NCI-H1930 (cell line): ENCODE measurements around the gene LHFPL2.

ENCODE experiments used
- DNase-seq, 2 experiments: peaks; one replicate each; lab custom pipeline; 2025; lab: John Stamatoyannopoulos, UW

LHFPL2 gene

DNA sequence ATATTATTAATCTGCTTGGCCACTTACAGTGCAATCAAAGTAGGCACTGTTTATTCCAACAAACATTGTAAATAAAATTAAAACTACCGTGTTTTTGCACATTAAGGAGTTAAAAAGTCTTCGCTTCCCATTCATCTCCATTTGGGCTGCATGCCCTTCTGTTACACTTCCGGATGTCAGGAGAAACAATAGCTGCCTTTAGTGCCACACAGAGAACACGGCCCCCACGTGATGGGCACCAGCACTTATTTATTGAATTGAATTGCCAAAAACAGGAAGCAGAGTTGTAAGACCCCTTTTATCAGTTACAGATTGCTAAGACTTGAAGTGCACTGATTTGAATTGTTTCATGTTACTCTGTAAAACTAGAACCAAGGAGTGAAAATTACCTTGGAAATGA, 80.4 kb downstream of the LHFPL2 start:
- no peak for DNase-seq

DNA sequence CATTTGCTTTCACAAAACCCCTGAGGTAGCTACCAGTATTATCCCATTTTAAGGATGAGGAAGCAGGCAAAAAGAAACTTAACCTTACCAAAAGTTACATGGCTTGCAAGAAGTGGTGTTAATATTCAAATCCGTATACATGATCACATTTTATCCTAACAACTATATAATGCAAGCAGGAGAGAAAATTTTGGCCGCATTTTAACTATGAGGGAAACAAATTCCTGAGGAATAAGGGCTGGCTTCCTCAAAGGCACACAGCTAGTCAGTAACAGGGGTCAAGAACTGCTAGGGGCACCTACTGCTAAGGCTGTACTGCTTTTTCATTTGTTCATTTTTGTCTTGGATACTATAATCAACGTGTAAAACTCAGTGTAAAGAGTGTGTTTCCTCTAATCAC, 81.0 kb downstream of the LHFPL2 start:
- no peak for DNase-seq

DNA sequence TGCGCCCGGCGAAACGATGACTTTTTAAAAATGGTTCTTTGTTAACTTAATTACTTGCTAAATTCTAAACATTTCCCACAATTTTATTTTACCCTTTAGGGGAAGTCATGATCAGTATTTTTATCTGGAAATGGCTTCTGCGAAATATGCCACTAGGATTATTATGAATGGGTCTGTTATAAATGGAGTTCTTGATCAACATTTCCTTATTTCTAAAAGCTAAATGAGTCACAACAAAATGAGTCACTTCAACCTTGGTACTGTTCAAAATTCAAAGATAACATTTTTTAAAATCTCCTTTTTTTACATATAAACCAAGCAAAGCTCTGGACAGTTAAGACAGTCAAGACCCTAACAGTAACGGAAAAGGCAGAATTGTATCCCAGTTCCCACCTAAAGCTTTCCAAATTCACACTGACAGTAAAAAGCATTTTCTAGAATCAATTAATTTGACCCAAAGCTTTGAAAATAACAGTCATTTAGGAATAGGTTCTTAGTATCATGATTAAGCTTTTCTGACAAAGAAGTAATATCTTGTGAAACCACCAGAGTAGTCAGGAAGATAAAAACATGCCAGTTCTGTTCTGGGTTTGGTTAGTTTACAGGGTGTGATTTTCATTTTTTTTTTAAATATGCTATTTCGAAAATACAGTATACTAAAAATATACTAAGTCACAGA, 81.7 kb downstream of the LHFPL2 start:
- DNase-seq, result no peak

DNA sequence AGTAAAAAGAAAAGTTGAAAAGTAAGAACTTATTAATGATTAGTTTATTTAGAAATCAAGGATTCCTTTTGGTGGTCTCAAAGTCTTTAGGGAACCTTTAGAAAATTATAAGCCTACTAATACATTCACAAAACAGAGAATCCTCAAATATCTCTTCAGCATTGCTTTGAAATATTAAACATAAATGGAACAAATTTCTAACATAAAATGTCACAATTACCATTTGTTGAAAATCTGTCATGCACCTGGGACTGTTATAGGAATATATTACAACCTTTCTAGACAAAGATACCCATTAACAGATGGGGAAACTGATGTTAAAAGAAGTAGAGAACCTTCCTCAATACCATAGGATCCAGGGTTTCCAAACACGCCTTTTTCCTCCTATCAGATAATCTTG, 83.2 kb downstream of the LHFPL2 start:
- no peak for DNase-seq

DNA sequence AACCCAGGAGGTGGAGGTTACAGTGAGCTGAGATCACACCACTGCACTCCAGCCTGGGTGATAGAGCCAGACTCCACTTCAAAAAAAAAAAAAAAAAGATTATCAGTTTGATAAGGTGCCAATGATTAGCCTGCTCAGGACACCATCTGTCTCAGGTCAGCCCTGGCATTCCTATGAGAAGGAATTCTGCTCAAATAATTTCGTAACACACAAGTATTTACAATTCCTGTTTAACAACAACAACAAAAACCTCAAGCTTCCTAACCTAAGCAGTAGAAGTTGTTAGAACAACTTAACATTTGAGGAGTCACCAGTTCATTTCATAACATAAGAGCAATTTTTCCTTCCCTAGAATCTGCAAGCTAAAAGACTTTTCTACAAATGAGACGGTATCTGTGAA, 85.0 kb downstream of the LHFPL2 start:
- DNase-seq, result no peak

DNA sequence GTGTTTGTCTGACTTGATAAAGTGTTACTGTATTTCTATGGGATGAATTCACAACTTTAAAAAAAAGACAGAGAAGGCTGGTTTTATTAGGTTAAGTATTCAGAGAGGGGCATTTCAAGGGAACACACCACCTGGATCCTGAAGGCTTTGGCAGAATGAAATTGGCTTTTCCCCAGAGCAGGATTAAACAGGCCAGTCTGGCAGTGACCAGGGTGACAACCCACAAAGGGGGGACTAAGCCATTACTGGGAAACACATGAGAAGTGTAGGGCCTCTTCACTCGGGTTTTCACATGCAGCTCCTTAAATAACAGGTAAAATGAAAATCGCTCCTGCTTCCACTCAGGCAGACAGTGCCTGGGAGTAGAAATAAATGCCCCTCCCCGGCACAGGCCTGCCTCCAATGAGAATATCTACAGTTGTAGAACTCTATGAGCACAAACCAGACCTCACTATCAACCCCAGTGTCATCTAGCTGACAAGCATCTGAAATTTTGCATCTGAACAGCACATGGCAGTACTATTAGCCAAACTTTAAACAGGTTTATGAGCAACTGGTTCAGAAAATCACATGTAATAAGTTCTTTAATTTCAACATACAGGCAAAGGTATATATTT, 85.8 kb downstream of the LHFPL2 start:
- no peak for DNase-seq

DNA sequence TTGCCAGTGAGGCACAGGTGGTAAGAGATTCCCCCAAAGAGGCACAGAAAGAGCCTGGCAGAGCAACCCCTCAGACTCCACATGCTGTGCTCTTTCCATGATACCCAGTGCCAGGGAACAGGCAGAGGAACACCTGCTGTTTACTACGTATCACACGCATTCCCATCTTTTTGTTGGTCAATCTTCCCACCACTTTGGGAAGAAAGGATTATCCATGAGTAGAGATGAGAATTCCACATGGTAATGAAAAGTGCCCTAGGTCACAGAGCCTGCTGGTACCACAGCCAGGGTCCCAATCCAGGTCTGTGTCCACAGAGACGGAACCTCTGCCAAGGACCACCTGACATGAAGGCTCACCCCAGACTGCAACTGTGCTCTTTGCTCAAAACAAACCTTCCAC, 86.6 kb downstream of the LHFPL2 start:
- DNase-seq, result no peak

DNA sequence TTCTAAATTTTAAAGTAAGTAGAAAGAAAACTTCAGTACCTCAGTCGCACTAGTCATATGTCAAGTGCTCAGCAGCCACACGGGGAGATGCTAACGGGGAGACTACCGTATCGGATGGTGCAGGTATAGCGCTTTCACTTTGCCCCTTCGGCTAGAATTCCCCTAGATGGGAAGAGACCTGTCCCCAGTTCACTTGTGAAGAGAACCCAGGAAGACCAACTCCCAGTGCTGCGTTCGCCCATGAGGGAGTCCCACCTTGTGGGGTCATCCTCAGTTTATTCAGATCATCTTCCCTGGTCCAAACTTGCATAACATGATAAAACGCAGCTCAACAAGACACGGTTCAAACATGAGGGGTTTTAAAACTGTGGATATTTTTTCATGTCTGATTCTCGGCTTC, 87.3 kb downstream of the LHFPL2 start:
- DNase-seq, result no peak

DNA sequence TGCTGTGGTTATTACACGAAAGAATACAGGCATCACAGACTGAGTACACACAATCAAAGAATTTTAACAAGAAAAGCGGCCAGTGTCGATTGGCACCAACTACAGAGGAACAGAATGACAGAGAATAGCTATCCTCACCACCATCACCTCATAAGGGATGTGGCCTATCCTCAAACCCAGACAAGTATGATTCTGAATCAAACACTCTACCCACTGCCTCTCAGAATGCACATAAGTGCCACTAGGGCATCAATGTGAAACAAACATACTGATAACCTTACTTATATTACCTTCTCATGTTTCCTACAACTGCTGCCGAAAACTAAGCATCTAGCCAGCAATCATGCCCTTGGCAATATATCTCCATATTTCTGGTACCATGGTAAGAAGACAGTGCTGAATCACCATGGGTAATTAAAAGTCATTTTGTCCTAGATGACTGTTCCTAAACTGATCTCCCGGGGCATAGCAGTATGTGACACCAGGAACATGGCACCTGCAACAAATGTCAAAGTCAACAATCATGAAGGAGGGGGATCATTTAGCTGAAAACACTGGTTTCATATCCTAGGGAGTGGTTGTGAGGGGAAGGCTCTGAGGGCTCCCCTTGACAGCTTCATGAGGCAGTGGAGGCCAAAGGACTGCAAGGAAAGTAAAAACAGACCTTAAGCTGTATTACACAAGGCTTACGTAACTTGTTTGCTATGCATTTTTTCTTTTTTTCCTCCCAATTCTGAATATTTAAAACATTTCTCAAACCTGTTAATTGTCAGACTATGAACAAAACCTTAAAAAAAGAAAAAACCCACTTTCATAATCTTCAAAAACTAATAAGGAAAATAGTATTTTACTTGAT, 88.3 kb downstream of the LHFPL2 start:
- DNase-seq, result no peak

DNA sequence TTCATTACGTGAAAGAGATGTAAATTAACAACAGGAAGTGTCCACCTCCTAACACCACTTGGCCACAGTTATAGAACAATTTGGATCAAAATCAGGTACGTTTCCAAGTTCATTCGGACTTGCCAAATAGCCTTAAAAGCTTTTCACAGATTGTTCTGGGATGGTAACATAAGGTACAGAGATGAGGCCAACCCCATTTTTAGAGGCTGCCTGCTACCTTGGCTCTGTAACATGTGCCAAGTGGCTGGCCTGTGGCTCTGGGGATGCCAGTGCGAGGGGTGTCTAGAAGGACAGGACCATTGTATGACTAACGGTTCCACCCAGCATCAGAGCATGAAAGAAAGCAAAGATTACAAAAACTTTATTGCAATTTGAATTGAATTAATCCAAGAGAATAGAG, 91.0 kb downstream of the LHFPL2 start:
- DNase-seq, result no peak

DNA sequence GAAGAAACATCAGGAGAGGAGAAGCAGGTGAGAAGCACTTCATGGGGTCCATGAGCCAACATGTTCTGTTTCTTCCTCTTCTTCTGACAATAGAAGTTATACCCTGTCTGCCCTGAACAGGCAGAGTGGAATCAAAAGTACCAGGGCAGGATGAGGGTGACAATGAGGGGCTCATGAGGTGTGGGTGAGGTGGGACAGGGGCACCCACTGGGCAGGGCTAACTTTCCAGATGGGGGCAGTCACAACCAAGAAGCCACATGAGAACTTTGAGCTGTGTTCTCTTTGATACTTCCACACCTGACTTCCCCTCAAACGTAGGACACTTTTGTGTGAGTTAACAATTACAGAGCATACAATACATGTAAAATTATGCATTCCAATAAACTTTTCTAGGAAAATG, 92.7 kb downstream of the LHFPL2 start:
- DNase-seq, result no peak

DNA sequence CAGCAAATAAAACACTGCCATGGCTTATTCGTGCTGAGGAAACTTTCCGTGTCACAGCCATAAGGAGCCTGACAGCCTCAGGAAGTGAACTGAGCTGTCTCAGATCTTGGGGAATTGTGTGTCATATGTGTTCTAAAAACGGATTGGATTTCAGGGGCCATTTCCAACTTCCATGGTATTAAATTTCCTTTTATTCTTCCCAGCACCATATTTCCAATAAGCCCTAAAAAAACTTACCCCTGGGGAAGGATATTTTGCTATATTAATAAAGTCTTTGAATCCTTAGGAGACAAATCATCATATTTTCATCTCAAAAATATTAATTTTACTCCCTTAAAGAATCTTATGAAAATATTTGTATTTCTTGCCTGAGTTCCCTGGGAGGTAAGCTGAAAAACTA, 93.9 kb downstream of the LHFPL2 start:
- DNase-seq, result no peak

DNA sequence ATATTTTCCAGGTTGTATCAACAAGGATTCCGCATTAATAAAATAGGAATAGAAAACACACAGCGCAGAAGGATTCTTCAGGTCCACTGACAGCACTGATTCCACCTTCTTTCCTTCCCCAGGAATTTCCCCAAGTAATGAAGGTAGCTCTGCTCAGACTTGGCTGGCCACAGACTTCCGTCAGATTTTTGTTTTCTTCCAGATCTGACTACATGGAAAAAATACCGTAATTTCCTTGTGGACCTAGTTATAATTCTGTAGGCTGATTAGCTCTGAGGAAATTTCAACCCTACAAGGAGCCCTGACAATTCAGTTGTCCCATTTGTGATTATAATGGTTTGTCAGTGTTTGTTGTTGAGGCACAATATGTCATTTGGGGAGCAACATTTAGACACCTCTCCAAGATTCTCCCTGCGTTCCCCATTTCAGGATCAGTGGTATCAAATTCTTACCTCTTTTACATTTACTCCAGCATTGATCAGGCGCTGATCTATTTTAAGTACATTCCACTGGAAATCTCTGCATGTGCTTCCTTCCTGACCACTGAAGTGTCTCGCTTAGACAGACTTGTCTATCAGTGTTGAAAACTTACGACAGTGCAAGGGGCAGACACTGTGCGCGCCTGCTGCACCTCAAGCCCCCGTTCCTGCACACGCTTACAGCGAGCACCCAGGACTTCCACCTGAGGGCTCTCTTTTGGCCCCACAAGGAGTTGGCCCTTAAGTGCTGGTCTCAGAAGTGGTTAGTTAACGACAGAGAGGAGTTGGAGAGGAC, 94.8 kb downstream of the LHFPL2 start:
- DNase-seq, result no peak

DNA sequence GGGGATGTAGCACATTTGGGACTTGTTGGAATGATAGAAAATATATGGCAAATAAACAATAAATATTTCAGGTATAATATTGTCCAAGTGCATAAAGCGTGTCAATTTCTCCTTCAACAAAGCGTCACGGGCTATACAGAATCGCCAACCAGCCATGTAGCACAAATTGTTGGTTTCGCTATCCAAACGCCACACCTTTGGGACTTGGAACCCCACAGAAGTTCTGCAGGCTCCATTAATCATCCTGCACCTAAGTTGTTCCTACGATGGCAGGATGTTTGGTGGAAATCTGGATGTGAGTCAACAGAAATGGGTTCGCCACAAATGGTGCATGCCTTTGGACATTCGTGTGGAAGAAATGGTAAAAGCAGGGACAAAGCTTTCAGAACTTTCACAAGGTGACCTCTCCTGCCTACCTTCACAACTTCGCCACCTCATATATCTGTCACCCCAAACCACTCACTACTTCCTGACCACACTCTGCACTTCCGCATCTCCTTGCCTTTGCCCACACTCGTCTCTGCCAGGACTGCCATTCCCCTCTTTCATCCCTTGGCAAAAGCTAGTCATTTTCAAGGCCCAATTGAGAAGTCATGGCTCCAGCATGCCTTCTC, 95.7 kb downstream of the LHFPL2 start:
- no peak for DNase-seq

DNA sequence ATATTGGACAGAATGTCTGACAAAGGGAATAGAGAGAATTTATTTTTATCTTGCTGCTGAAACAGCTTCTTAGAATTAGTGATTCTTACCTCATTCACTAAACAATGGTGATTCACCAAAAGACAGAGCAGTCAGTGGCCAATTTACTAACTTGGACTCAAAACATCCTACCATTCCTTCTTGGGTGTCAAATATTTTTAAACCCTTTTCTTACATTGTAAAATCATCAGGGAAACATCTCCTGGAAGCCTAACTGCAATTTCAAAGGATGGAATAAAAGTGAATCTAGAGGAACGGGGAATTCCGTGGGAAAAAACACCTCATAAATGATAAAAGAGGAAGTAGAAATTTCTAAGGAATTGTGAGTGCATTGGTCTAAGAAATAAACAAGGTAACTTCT, 97.7 kb downstream of the LHFPL2 start:
- DNase-seq, result no peak

DNA sequence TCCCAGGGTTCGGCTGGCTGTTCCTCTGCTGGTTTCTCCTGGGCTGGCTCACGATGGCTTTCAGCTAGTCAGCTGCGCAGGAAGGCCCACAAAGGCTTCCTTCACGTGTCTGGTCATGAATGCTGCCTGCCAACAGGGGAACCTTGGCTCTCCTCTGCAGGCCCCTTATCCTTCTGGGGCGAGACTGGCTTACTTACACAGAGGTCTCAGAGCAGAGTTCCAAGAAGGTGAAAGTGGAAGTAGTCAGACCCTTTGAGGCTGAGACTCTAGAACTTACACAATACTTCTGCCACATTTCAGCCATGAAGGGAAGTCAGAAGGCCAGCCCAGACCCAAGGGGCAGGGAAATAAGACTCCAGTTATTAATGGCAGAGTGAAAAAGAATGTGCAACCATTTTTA, 99.5 kb downstream of the LHFPL2 start:
- no peak for DNase-seq

DNA sequence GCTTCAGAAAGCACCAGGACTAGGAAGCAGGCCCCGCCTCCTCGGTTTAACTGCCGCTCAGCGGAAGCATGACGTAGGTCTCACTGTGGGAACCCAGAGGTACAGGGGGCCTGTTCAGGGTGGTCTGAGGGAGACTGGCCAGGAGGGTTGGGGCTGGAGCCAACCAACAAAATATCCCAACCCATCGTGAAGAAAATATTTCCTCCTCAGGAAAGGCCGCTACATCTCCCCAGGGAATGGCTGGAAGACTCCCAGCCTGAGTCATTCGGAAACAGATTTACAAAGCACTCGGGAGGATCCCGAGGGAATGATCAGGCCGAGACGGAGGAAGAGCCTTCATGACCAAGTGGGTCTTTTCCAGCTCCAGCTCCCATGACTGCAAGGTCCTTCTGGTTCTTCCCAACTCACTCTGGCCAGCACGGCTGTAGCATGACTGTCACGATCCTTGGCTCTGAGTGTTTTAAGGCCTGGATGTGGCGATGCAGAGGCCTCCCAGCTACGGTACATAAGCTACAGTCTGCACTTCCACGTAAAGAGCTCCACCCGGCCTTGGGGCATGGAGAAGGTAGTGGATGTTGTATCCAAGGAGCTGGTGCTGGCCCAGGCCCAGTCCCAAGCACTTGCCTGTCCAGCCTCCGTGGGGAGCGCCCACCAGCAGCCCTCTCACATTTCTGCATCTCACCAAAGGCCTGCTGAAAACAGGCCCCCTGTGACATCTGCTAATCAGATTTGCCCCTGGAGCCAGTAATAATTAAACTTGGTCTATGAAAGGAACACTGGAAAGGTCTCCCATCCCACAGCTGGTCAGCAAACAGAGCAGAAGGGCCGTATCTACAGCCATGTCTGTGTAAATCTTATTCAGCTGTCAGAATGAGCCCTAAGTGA, 100.6 kb downstream of the LHFPL2 start:
- no peak for DNase-seq

DNA sequence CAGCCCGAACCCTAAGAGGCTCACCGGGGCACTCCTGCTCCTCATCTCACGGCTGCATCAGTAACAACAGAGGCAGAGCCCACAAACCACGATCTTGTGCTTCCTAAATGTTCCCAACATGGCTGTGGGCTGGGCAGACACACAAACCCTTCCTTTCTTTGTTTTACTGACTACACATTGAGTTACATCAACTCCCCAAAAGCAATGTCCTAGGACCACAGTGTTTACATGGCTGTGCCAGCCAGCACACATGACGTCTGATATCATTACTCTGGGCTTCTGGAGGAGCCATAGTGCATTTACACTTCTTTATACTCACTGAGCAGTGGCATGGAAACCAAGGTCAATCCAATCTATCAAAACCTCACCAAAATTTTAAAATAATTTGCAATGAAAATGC, 101.4 kb downstream of the LHFPL2 start:
- no peak for DNase-seq

DNA sequence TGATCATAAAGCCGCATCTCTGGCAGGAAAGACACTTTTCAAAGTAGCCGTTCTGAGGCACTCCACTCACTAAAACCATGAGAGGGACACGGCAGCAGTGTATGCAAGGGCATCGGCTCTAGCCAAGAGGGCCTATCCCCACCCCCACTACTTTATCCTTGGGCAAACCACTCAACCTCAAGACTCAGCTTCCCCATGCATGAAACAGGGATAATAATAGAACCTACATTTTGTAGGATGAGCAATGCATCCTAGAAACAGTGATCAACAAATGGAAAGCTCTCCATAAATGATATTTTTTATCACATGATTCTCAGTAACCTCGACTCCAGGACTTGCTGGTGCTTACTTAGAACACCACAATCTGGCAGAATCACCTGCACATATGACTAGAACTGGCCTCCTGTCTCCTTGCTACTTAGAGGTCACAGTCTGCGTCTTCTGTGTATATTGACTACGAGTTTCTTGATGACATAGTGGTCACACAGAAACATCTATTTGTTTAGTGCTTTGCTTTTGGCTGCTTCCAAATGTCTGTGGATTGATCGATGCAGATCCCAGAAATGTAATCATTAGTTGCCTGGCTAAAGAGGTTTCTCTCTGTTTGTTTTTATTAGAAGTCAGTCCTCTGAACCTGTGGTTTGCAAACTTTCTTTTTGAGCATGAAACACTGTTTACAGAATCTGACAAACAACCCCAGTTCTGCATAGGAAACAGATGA, 102.1 kb downstream of the LHFPL2 start:
- no peak for DNase-seq

DNA sequence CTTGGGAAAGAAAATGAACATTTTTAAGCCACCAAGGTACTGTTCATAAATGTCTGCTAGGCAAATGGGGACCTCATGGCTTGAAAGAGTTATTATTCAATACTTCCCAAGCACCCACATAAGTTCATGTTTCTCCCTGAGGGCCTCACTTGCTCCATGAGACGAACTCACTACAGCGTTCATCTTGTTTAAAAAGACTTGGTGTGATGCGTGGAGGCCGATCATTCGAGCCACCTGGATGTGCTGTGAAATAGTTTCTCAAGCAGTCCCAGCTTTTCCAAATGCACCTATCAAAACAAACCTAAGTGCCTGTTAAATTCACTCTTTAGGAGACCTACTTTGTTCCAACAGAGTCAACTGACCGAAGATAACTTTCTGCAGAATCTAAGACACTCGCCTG, 103.2 kb downstream of the LHFPL2 start:
- no peak for DNase-seq
